COLO668 (cell line): Measurements from ENCODE around the gene RIPPLY2.
A peak's percentile ranks its signal among the peaks of the same experiment; 100 is the strongest.

Experiments used
- DNase-seq: peaks from one replicate; lab custom pipeline; 2025; ENCODE audit not compliant: unreplicated experiment; lab: John Stamatoyannopoulos, UW

The RIPPLY2 gene

GRCh38 chr6:83859410-83860358, 6.5 kb downstream of the RIPPLY2 start, which contains the start of gene CYB5R4:
Gene CYB5R4, plus strand, starts transcription at chr6:83859689. Its CDS starts 94 bp downstream, at chr6:83859783.
- peak; percentile 89 for DNase-seq

GRCh38 chr6:83860359-83860755, 7.2 kb downstream of the RIPPLY2 start:
- DNase-seq: no peak

GRCh38 chr6:83860782-83861495, 7.8 kb downstream of the RIPPLY2 start:
- no peak for DNase-seq

GRCh38 chr6:83862776-83863471, 9.8 kb downstream of the RIPPLY2 start:
- DNase-seq: no peak

- no peak for DNase-seq
Measured at GRCh38 chr6:83867043-83867442, 13.9 kb downstream of the RIPPLY2 start.

- DNase-seq: peak; percentile 56
Measured at GRCh38 chr6:83867527-83868161, 14.5 kb downstream of the RIPPLY2 start.

- DNase-seq: no peak
Measured at GRCh38 chr6:83868639-83869038, 15.5 kb downstream of the RIPPLY2 start.

- DNase-seq: no peak
Measured at GRCh38 chr6:83870649-83871048, 17.5 kb downstream of the RIPPLY2 start.

GRCh38 chr6:83872386-83873118, 19.4 kb downstream of the RIPPLY2 start:
- no peak for DNase-seq

- DNase-seq: no peak
Measured at GRCh38 chr6:83873869-83874268, 20.7 kb downstream of the RIPPLY2 start.

- no peak for DNase-seq
Measured at GRCh38 chr6:83875843-83876242, 22.7 kb downstream of the RIPPLY2 start.

- DNase-seq: no peak
Measured at GRCh38 chr6:83878902-83879644, 25.9 kb downstream of the RIPPLY2 start.

- no peak for DNase-seq
Measured at GRCh38 chr6:83879746-83880145, 26.6 kb downstream of the RIPPLY2 start.

GRCh38 chr6:83883240-83883639, 30.1 kb downstream of the RIPPLY2 start:
- DNase-seq: no peak

- no peak for DNase-seq
Measured at GRCh38 chr6:83884523-83884922, 31.4 kb downstream of the RIPPLY2 start.

GRCh38 chr6:83885984-83886383, 32.8 kb downstream of the RIPPLY2 start:
- DNase-seq: no peak

- no peak for DNase-seq
Measured at GRCh38 chr6:83889621-83890020, 36.5 kb downstream of the RIPPLY2 start.

GRCh38 chr6:83890520-83890919, 37.4 kb downstream of the RIPPLY2 start:
- DNase-seq: no peak

GRCh38 chr6:83891586-83891985, 38.4 kb downstream of the RIPPLY2 start:
- DNase-seq: no peak

- DNase-seq: no peak
Measured at GRCh38 chr6:83893024-83893423, 39.9 kb downstream of the RIPPLY2 start.
